IPS-NIHi11 (cell line): ENCODE measurements around the gene KRT72.

Experiments used
- DNase-seq: peaks from one replicate; pipeline ENCODE4 v3.0.0; 2012; ENCODE audit warnings: mixed read lengths, low spot score

Gene KRT72

DNA sequence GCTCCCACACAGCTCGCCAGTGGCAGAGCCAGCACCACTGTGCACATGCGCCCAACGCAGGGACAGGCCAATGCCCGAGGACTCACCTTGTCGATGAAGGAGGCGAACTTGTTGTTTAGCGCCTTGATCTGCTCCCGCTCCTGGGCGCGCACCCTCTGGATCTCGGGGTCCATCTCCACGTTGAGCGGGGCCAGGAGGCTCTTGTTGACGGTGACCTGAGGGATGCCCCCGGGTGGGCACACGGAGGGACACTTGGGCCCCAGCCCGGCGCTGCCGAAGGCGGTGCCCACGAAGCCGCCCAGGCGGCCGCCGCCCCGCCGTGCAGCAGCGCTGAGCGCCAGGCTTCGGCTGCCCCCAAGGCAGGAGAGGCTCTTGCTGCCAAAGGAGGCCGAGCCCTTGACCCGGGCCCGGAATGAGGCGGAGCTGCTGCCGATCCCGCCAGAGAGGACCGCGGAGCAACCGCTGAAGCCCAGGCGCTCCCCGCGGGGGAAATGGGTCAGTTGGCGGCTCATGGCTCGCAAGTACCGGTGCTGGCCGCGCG, at the start of gene KRT72:
Gene KRT72, minus strand, starts transcription at position 523 of the 541 bp plus-strand sequence. Its CDS starts 11 bp downstream, at position 512.
- no peak for DNase-seq

DNA sequence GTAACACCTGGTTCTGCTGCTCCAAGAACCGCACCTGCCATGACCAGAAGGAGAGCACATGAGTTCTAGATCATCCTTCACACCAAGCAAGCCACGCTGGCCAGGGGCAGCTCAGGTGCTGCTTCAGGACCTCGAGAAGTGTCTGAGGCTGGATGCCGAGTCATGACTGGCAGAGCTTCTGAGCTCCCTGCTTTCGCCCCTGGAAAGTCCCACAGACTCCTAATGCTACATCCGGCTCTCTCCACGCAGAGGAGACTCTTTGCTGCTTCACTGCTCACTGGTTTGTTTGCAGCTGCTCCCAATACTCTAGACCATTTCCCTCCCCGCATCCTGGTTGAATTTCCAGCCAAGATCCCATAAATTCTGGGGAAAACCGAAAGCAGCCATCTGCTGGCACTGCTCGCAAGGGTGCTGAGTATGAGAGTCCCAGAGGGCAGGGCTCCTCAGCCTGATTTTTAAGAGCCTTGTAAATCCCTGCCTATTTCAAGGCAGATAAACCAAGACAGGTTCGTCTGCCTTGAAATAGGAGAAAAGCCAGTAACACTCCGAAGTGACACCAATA, 49.3 kb upstream of the KRT72 start:
- DNase-seq: no peak

DNA sequence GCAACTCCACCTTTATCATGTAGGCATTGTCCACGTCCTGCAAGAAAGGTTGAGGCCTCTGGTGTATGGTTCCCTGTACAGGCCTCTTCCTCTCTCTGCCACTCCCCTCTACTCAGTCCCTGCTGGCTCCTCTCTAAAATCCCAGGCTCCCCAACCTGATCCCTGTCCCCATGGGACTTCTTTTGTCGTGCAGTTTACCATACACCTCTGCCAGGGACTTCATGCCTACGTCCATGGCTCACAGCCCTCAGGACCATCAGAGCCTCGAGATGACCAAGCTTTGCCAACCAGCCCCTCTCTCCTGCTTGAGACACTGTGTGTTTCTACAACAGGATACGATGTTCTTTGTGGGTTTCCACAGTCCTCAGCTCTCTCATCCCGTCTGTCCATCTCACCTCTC, 47.8 kb upstream of the KRT72 start:
- DNase-seq: no peak

DNA sequence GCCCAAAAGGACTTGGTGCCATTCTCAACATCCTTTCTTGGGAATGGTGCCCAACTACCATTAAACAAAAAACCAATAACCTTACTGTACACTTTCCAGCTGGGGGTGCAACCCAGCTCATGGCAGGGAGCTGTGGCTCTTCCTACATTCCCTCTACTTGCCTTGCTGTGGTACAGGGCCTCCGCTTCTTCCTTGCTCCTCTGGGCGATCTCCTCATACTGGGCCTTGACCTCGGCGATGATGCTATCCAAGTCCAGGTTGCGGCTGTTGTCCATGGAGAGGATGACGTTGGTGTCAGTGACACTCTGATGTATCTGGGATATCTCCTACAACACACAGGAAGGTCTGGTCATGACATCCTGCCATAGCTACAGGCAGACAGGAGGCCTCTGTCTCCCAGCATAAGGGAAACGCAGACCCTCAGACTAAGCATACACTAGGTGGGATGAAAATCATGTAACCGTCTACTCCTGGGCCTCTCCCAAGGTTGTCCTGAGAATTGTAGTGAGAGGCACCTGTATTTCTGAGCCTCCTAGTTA, 46.8 kb upstream of the KRT72 start:
- DNase-seq: no peak

DNA sequence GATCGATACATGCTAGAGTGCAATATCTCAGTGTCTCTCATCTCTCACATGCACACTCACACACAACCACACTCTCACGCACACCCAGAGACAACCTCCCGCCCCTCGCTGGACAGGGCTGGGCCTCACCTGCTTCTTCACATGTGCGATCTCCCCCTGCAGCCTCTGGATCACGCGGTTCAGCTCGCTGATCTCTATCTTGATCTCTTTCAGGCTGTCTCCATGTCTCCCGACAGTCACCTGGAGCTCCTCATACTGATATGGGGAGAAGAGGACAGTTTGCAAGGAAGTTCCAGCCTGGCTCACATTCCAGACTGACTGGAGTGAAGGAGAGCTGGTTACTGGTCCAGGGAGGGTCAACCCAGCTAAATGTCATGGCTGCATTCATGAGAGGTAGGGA, 46.3 kb upstream of the KRT72 start:
- DNase-seq: no peak

DNA sequence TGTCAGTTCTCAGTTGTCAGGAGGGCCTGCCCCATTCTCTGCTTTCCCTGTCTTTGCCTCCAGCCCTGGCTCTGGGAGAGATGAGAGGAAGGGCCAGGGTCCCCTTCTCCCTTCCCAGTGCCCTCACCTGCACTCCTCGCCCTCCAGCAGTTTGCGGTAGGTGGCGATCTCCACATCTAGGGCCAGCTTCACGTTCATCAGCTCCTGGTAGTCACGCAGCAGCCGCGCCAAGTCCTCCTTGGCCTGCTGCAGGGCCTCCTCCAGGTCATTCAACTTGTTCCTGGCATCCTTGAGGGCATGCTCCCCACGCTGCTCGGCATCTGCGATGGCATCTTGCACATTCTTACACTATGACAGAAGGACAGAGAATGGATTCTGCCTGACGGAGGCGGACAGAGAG, 45.4 kb upstream of the KRT72 start:
- no peak for DNase-seq

DNA sequence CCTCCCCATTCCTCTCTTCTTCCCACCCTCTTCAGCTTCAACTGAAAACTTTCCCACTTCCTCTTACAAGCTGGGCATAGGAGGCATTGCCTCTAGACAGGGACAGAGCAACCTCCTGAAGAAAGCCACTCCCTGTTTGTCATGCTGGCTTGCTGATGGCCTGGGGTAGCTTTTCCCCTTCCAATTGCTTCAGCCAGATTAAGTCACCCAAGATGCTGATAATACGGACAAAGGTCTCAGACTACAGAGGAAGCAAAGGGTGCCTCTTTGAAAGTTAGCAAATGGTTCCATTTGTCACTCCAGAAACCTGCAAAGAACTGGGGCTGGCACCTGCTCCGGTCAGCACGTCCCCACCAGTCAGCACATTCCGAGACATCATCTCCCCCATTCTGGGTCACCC, 44.7 kb upstream of the KRT72 start:
- DNase-seq: no peak

DNA sequence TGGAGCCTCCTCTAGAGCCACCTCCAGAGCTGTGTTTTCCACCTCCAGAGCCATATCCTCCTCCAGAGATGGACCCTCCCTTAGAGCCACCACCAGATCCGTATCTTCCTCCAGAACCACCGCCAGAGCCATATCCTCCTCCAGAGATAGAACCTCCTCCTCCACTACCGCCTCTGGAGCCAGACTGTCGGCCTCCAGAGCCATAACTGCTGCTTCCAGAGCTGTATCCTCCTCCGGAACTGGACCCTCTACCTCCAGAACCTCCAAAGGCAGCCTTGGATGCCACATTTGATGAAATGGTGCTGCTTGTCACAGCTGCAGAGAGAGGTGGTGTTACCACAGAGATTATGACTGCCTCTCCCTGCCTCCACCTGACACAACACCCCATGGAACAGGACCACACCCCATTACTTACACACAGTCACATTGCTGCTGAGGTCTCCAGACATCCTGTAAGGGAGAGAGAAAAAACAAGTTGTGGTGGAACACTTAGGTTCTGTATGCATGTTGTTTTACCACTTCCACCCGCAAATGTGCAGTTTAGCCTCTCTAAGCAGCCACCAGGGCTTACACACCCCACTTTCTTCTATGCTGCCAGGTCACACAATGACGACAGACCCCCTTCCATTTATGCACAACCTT, 44.0 kb upstream of the KRT72 start:
- DNase-seq: no peak

DNA sequence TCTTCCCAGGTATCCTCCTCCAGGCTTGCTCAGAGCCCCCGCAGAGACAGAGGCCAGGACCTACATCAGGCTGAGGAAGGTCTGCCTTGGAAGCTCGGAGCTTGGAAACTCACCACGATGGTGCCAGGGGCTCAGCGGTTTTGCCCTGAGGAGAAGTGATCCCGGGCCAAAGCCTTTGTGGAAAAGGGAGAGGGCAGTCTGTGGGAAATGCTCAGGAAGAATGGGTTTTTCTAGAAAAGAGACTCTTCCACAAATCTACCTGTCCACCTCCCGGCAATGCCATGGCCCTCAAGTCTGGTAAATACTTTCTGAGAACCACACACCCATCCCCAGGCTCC, 42.8 kb upstream of the KRT72 start:
- DNase-seq: no peak

DNA sequence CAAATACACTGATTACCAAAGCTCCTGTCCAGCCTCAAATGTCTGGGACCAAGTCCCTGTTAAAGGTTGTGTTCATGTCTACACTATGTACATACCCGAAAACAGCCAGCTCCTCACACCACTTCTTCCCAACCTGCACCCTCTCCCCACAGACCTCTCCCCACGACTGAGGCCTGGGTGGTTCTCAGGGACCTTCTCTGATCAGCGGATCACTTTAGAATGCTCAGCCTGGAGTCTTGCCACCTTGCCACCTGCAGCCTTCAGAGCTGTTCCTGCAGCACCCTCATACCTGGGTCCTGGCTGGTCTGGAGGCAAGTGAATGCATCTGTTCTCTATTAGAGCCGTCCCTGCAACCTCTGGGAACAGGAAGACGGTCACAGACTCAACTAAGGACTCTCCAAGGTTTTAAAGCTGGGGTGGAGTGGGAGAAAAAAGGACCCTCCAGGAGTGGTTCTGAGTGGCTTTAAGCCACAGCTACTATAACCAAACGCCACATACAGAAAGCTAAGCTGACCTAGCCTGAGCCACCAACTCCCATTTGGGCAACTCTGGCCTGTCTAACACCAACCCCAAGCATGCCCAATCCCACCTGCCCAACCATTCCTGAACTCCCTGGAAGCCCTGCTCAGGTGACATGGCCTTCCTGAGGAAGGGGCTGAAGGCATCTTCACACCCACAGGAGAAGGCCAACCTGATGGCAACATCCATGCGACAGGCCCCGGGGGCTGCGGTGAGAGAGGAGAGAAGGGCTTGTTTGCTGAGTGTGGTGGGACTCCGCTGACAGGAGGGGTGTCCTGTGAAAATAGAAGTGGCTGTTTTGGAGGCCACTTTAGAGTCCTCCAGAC, 42.2 kb upstream of the KRT72 start:
- DNase-seq: no peak

DNA sequence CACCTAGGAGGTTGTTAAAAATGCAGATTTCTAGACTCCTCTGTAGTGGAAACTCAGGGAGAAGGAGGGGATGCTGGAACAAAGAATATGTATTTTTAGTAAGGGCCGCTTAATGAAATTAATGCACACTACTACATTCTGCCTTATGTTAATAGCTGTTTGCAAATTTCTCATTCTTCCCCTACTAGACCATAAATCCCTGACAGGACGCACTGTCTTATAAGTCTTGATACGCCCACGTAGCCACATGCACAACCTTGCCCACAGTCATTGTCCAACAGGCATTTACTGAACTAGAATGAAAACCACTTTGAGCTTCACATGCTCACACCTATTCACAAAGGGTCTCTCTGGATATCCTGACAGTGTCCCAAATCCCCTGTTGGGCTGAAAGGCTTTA, 40.2 kb upstream of the KRT72 start:
- no peak for DNase-seq

DNA sequence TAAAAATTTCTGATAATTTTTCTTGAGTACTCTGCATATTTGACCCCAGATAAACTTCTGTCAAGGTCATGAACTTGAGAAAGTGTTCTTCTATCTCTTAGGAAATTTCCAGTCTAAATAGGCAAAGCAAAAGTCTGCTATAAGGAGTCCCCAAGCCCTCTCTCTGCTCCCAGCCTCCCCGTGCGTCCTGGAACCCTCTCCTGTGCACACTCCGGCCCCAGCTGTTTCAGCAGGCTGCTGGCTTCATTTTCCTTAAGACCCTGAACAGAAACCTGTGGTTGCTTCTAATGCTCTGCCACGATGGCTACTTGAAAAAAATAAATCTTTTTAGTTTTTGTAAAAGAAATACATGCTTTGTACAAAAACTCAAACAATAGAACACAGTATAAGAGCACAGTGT, 36.0 kb upstream of the KRT72 start:
- DNase-seq: no peak

DNA sequence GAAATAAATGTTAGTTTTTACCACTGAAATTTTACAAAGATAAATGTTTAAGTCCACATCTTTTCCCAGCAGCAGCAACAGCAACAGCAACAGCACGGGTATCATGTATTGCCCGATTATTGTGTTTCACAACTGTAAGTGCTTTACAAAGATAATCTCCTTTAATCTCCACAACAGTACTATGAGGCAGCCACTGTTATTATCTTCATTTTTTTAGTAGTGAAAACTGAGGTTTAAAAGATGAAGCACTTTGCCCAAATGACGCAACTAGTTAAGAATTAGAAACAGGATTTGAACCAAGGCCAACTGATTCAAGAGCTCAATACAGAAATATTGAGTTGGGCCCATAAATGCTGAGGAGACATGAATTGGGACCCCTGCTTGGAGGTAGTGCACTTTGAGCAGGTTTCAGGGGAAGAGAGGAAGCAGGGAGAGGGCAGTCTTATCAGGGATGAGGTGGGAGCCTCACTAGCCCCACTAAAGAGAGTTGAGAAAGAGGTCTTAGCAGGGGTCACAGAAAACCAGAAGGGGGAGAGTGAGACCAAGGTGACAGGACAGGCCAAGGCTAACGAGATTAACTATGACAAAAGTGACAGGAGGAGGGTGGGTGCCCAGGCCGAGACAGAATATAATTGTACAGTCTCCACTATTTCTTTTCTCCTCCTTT, 35.5 kb upstream of the KRT72 start:
- DNase-seq: no peak

DNA sequence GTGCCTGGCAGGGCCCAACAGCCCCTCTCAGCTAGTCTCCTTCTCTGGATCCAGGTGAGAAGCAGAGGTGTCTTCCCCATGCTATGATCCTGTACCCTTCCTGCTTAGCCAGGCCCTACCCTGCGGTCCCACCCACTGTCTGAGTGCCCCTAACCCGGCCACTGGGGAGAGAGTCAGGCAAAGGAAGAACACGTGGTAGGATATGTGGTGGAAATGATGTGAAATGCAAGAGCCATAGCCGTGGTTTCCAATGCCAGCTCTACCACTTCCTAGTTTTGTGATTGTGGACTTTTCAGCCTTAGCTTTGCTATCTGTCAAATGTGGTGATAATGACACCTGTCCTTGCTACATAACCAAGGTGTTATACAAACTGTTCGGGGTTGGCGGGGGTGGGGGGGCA, 34.9 kb upstream of the KRT72 start:
- no peak for DNase-seq

DNA sequence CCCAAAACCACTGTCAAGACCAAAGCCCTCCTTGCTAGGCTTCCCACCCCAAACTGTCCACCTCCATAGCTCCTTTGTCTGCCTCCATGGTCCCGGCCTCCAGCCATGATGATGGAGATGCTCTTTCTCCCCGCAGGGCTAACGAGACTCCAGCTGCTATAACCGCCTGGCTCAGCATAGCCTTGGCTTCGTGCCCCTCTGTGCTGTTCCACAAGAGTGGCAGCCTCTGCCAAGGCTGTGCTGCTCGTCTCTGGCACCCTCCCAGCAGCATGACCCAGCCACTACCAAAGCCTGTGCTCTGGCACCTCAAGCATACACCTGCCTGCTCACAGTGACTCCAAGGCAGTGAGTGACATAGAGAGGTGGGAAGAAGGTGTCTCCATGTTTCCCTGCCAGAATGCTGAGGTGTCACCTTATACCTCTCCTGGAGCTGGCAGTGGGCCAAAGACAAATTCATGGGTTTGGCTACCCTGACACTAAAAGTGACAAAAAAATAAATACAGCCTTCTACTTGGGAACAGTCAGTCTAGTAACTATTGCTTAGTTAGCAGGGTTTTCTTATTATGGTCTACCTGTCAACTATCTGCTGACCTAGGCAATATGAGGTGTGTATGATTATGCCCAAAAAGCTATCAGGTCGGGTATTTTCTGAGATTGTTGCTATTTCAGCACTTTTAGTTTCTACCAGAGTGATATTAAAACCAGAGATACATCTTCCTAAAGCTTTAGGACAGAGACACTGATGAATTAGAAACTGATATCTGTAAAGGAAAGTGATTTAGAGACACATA, 33.2 kb upstream of the KRT72 start:
- no peak for DNase-seq

DNA sequence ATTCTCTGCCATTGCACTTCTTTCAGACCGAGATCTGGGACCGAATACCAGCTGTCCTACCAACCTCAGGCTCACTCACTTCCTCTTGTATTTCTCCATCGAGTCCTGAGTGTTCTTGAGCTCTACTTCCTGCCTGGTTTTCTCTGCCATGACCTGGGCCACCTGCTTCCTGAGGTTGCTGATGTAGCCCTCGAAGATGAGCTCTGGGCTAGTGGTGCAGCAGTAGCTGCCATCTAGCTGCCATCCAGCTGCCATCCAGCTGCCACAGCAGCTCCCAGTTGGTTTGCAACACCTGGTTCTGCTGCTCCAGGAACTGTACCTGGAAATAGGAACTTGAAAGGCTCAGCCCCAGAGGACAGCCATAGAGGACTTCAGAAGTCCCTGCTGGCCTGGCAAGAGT, 32.1 kb upstream of the KRT72 start:
- DNase-seq: no peak

DNA sequence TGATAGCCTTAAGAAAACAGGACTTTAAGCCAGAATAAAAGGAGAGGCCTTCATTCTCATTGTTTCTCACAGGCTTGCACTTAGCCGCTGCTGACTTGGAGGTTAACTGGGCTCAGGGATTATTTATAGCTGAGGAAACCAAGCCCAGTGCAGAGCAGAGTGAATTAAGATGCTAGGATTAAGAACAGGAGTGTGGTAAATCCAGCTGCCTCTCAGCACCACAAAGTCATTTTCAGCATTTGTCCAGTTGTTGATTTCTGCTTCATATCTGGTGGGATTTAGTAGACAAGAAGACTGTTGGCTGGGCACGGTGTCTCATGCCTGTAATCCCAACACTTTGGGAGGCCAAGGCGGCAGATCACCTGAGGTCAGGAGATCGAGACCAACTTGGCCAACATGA, 31.4 kb upstream of the KRT72 start:
- DNase-seq: no peak

DNA sequence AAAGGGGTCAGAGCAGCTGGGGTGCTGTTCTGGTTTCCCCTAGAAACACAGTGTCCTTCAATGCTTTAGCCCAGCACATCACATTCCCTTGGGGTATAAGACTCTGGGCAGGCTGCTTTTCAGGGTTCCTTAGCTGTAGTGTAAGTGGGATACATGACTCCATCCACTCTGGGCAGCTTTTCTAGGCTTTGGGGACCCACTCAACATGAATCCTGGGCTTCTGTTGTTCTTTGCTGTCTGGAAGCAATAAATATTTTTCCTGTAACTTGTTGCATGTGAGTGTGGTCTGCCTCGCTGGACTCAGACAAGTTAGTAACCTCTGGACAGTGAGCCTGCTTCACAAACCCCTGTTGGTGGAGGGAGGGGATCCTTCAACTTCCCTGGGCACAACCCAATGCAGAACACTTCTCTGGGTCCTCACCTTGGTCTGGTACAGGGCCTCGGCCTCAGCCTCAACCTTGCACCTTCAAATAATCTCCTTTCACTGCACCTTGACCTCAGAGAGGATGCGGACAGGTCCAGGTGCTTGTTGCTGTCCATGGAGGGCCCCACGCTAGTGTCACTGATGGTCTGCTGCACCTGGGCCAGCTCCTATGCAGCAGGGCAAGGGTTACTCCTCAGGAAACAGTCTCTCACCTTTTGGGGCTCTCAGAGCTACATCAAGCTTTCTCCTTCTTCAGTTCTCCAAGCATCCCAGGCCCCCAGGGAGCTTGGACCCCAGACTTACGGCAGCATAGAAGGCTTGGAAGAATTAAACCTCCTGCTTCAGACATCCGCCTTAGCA, 30.6 kb upstream of the KRT72 start:
- DNase-seq: no peak

DNA sequence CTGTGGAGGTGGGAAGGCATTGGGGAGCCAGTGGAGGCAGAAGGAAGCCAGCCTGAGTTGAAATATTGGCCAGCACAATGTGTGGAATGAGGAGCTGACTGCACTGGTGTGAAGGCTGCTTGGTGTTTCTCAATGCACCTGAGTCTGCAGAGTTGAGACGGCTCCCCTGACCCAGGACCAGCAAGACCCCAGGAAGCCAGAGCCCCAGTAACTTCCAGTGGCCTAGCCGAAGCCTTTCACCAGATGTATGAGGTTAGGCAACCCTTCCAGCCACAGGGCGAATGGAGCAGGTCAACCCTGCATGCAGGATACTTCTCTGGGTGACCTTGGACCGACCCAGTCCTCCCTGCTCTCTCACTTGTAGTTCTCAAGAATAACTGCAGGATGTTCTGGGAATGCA, 30.0 kb upstream of the KRT72 start:
- DNase-seq: no peak

DNA sequence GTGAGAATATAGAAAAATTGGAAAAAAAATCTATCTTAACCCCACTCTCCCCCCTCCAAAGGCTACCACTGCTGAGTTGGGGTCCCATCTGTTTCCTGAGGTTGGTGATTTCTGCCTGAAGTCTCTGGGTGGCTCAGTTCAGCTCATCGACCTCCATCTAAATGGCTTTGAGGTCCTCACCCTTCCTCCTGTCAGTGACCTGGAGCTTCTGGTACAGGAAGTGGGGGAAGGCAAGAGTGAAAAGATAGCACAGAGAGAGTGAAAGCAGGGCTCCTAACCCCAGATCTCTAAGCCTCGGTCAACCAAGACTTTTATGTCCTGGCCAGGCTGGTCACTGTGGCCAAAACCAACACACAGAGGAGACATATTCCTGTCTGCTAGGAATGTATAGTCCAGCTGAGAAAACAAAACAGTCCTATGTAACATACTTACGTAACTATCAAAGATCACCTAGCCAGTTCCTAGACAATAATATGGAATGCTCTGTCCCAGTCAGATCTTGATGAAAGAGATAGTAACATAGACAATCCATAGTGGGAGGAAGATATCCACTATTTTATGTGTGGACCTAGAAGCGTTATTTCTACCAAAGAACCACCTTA, 29.4 kb upstream of the KRT72 start:
- no peak for DNase-seq
